Neural progenitor cell (in vitro differentiated cells): ENCODE results near the gene PGRMC2. TPM values are rescaled to one million over a fixed set of nuclear protein-coding genes. Genes with fewer than 3 reads are reported as not detected.
"Not testable (repeated sequence)": the region's sequence is repeated elsewhere in the genome, so short reads cannot be mapped to it uniquely, and the experiment has no call there.

Experiments used
- DNase-seq: peaks from one replicate; pipeline ENCODE4 v3.0.0-alpha.2; 2016; ENCODE audit warnings: low spot score
- H2AFZ ChIP-seq: fragments of 200-600 bp; sonication (generic); replicated peaks from 2 replicates; pipeline ENCODE4 v1.6.1; 2016; ENCODE audit warnings: antibody characterized with exemption
- H3F3A ChIP-seq: fragments of 200-600 bp; sonication (generic); 2 replicates; pipeline ENCODE4 v1.6.1; 2016; ENCODE audit warnings: antibody characterized with exemption, low read depth
- H3K27ac ChIP-seq: fragments of 200-600 bp; sonication (generic); 2 replicates; pipeline ENCODE4 v1.5.1; 2016; ENCODE audit warnings: mild to moderate bottlenecking
- H3K27me3 ChIP-seq: fragments of 200-600 bp; sonication (generic); 2 replicates; pipeline ENCODE4 v1.6.1; 2016; ENCODE audit warnings: mild to moderate bottlenecking, moderate library complexity
- H3K36me3 ChIP-seq: fragments of 200-600 bp; sonication (generic); 2 replicates; pipeline ENCODE4 v1.5.1; 2016
- H3K4me1 ChIP-seq: fragments of 200-600 bp; sonication (generic); 2 replicates; pipeline ENCODE4 v1.6.1; 2016; ENCODE audit warnings: mixed run types
- H3K4me2 ChIP-seq: fragments of 200-600 bp; sonication (generic); 2 replicates; pipeline ENCODE4 v1.6.1; 2016
- H3K4me3 ChIP-seq: fragments of 200-600 bp; sonication (generic); 2 replicates; pipeline ENCODE4 v1.5.1; 2016
- H3K79me2 ChIP-seq: fragments of 200-600 bp; sonication (generic); 2 replicates; pipeline ENCODE4 v1.6.1; 2016; ENCODE audit warnings: low read depth
- H3K9ac ChIP-seq: fragments of 200-600 bp; sonication (generic); 2 replicates; pipeline ENCODE4 v1.6.1; 2016
- H3K9me3 ChIP-seq: fragments of 200-600 bp; sonication (generic); 2 replicates; pipeline ENCODE4 v1.5.1; 2016; ENCODE audit warnings: low read depth
- H4K20me1 ChIP-seq: fragments of 200-600 bp; sonication (generic); 2 replicates; pipeline ENCODE4 v1.6.1; 2016; ENCODE audit warnings: low read depth
- H3K27ac Mint-ChIP-seq: 3 replicates; pipeline ENCODE4 v1.8.0; 2021; ENCODE audit warnings: mixed read lengths
- H3K27me3 Mint-ChIP-seq: 2 replicates; pipeline ENCODE4 v1.8.0; 2022; ENCODE audit warnings: low read depth, mild to moderate bottlenecking, inconsistent platforms, moderate library complexity, mixed read lengths; ENCODE audit not compliant: insufficient read depth
- H3K36me3 Mint-ChIP-seq: 3 replicates; pipeline ENCODE4 v1.8.0; 2021; ENCODE audit warnings: mixed read lengths
- H3K4me1 Mint-ChIP-seq: 3 replicates; pipeline ENCODE4 v1.8.0; 2021; ENCODE audit warnings: mixed read lengths
- H3K4me3 Mint-ChIP-seq: 3 replicates; pipeline ENCODE4 v1.8.0; 2021; ENCODE audit warnings: mild to moderate bottlenecking, moderate library complexity, mixed read lengths
- H3K9me3 Mint-ChIP-seq: 3 replicates; pipeline ENCODE4 v1.8.0; 2020; ENCODE audit warnings: mixed read lengths
- CTCF ChIP-seq: fragments of 200-600 bp; sonication (generic); IDR thresholded peaks from 2 replicates; pipeline ENCODE4 v1.5.1; 2017; ENCODE audit warnings: antibody characterized with exemption, mild to moderate bottlenecking
- EZH2 ChIP-seq: fragments of 200-600 bp; sonication (generic); IDR thresholded peaks from 2 replicates; pipeline ENCODE4 v1.6.1; 2017; ENCODE audit warnings: antibody characterized with exemption, mild to moderate bottlenecking, moderate library complexity
- EZH2phosphoT487 ChIP-seq: fragments of 200-600 bp; sonication (generic); IDR thresholded peaks from 2 replicates; pipeline ENCODE4 v1.6.1; 2017; ENCODE audit warnings: antibody characterized with exemption
- total RNA-seq: library from RNA; depleted of rRNA; stranded (reverse); fragments of >200 nt; gene quantifications from 2 replicates; pipeline ENCODE4 v1.2.3, GENCODE V29; 2015; ENCODE audit warnings: low replicate concordance

The PGRMC2 gene
- total RNA-seq, 1 donor from 2014 or later: 58.8 TPM

- Histone ChIP-seq H3K9me3 (no peaks in the 10 kb centered on the region), H3K9ac (no peak overlapping the region), H3K36me3 (peaks cover 22% of the 10 kb centered on the region), H3K4me3 (no peak overlapping the region), H3K4me2 (no peak overlapping the region), H3F3A (no peaks in the 10 kb centered on the region), H2AFZ (no peak overlapping the region), H4K20me1 (peaks cover 21% of the 10 kb centered on the region), H3K4me1 (no peaks in the 10 kb centered on the region), H3K27me3 (no peaks in the 10 kb centered on the region), H3K79me2 (peaks cover 41% of the 10 kb centered on the region), H3K27ac (no peak overlapping the region)
- no peak overlapping the region for H3K4me3 Mint-ChIP-seq
- peaks cover 36% of the 10 kb centered on the region for H3K36me3 Mint-ChIP-seq
- no peaks in the 10 kb centered on the region for H3K27me3 Mint-ChIP-seq
- peaks cover 5% of the 10 kb centered on the region for H3K9me3 Mint-ChIP-seq
- H3K27ac Mint-ChIP-seq: no peak overlapping the region
- TF ChIP-seq CTCF: no peak
- no peak for TF ChIP-seq EZH2phosphoT487
- no peak for TF ChIP-seq EZH2
- H3K4me1 Mint-ChIP-seq: no peaks in the 10 kb centered on the region
- no peak for DNase-seq
These were observed 16.1 kb downstream of the PGRMC2 start for GRCh38 chr4:128271551-128271950.

GRCh38 chr4:128268970-128269369 lies 18.6 kb downstream of the PGRMC2 start:
- Mint-ChIP-seq H3K4me1 (no peaks in the 10 kb centered on the region), H3K9me3 (peaks cover 24% of the 10 kb centered on the region), H3K27me3 (no peaks in the 10 kb centered on the region), H3K4me3 (no peak overlapping the region), H3K27ac (no peak overlapping the region), H3K36me3 (peaks cover 26% of the 10 kb centered on the region)
- DNase-seq: no peak
- Histone ChIP-seq H3K27ac (peak overlapping the region; percentile 14), H3K4me1 (no peaks in the 10 kb centered on the region), H4K20me1 (peaks cover 11% of the 10 kb centered on the region), H3F3A (no peaks in the 10 kb centered on the region), H3K36me3 (peaks cover 22% of the 10 kb centered on the region), H3K27me3 (no peaks in the 10 kb centered on the region), H3K4me3 (no peak overlapping the region), H2AFZ (no peak overlapping the region), H3K79me2 (peaks cover 15% of the 10 kb centered on the region), H3K9ac (no peak overlapping the region), H3K4me2 (no peak overlapping the region), H3K9me3 (no peaks in the 10 kb centered on the region)
- TF ChIP-seq EZH2phosphoT487 (no peak), CTCF (no peak), EZH2 (no peak)

- Mint-ChIP-seq H3K36me3 (peaks cover 19% of the 10 kb centered on the region), H3K27me3 (no peaks in the 10 kb centered on the region), H3K4me3 (no peak overlapping the region), H3K9me3 (peaks cover 33% of the 10 kb centered on the region), H3K27ac (no peak overlapping the region), H3K4me1 (no peaks in the 10 kb centered on the region)
- no peaks in the 10 kb centered on the region for H3K9me3 ChIP-seq
- TF ChIP-seq EZH2: no peak
- no peak for TF ChIP-seq CTCF
- TF ChIP-seq EZH2phosphoT487: no peak
- no peak overlapping the region for H3K9ac ChIP-seq
- H4K20me1 ChIP-seq: no peaks in the 10 kb centered on the region
- H3F3A ChIP-seq: no peaks in the 10 kb centered on the region
- no peak overlapping the region for H3K4me2 ChIP-seq
- H3K36me3 ChIP-seq: peaks cover 22% of the 10 kb centered on the region
- H3K27ac ChIP-seq: no peak overlapping the region
- H2AFZ ChIP-seq: no peak overlapping the region
- peaks cover 3% of the 10 kb centered on the region for H3K79me2 ChIP-seq
- H3K4me1 ChIP-seq: no peaks in the 10 kb centered on the region
- no peak for DNase-seq
- no peaks in the 10 kb centered on the region for H3K27me3 ChIP-seq
- H3K4me3 ChIP-seq: no peak overlapping the region
These were observed 19.9 kb downstream of the PGRMC2 start for GRCh38 chr4:128267745-128268144.

- peaks cover 33% of the 10 kb centered on the region for H3K9me3 Mint-ChIP-seq
- H3K4me2 ChIP-seq, H4K20me1 ChIP-seq, H3K4me3 Mint-ChIP-seq, H3K79me2 ChIP-seq, H3K9ac ChIP-seq, H3K4me1 ChIP-seq, H2AFZ ChIP-seq, H3K27ac Mint-ChIP-seq, H3F3A ChIP-seq, H3K27me3 Mint-ChIP-seq, H3K4me3 ChIP-seq, H3K27ac ChIP-seq, DNase-seq, H3K27me3 ChIP-seq, H3K9me3 ChIP-seq, H3K4me1 Mint-ChIP-seq: not testable (repeated sequence)
- peaks cover 14% of the 10 kb centered on the region for H3K36me3 Mint-ChIP-seq
- peaks cover 20% of the 10 kb centered on the region for H3K36me3 ChIP-seq
These were observed 20.4 kb downstream of the PGRMC2 start for GRCh38 chr4:128267171-128267570.

GRCh38 chr4:128265550-128265949 lies 22.1 kb downstream of the PGRMC2 start:
- H3K4me3 Mint-ChIP-seq, H3K4me2 ChIP-seq, H2AFZ ChIP-seq, H3K36me3 ChIP-seq, H3F3A ChIP-seq, H3K27ac ChIP-seq, DNase-seq, H3K79me2 ChIP-seq, H3K4me1 ChIP-seq, H3K27me3 ChIP-seq, H3K9ac ChIP-seq, H3K4me1 Mint-ChIP-seq, H3K27me3 Mint-ChIP-seq, H3K9me3 ChIP-seq, H3K4me3 ChIP-seq, H3K27ac Mint-ChIP-seq, H3K36me3 Mint-ChIP-seq, H4K20me1 ChIP-seq: not testable (repeated sequence)
- peaks cover 33% of the 10 kb centered on the region for H3K9me3 Mint-ChIP-seq

GRCh38 chr4:128259889-128260288 lies 27.7 kb downstream of the PGRMC2 start:
- H3K79me2 ChIP-seq, H3K4me3 ChIP-seq, H3K9ac ChIP-seq, H3K36me3 ChIP-seq, H4K20me1 ChIP-seq, H3K4me1 ChIP-seq, H3K4me2 ChIP-seq, H2AFZ ChIP-seq, H3K27me3 ChIP-seq, H3K27ac Mint-ChIP-seq, H3K9me3 ChIP-seq, DNase-seq, H3K27ac ChIP-seq, H3K36me3 Mint-ChIP-seq, H3F3A ChIP-seq, H3K4me1 Mint-ChIP-seq, H3K27me3 Mint-ChIP-seq, H3K4me3 Mint-ChIP-seq: not testable (repeated sequence)
- H3K9me3 Mint-ChIP-seq: peaks cover 18% of the 10 kb centered on the region
